ENCODE results near the gene GRK2. TPM values are rescaled to one million over a fixed set of nuclear protein-coding genes. Genes with fewer than 3 reads are reported as not detected.
"Not testable (repeated sequence)": the region's sequence is repeated elsewhere in the genome, so short reads cannot be mapped to it uniquely, and the experiment has no call there.

Gene GRK2
- total RNA-seq, 1 experiment from 2014 or later: 48.1 TPM

DNA sequence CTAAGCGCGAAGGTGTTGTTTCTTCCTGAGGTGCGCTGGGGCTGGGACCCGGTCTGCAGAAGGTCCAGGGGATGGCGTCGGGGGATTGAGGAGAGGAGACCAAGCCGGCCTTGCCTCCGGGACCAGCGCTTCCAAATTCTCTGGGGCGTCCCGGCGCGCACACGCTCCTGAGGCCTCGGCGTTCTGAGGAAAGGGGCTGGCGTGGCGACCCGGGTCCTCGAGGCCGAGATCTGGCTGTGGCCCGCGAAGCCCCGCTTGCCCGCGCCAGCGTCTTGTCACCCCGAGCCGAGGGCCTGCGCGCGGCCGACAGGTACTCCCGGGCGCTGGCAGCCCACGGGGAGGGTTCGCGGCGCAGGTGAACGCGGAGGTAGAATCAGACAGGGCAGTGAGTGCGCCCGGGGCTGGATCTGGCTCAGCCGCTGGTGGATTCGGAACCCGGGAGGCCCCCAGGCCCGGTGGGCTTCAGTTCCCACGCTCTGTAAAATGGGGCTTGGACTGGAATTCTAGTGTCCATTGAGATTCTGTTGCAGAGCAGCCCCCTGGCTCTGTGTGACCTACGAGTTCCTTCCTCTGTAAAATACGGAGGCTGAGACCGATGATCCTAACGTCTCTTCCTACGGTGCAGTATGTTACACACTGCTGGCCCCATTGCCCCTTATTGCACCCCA is 51.7 kb downstream of the GRK2 start:
- CTCF ChIA-PET: interaction anchor here (0.5 to 6.9 kb wide), 22 partner anchors 10 to 347 kb away, joined by 3 to 104 read pairs (median 5); partner anchors contain the start of genes ANKRD13D, GRK2 and SSH3
- POLR2A ChIA-PET: interaction anchor here (0.6 to 8.6 kb wide), 31 partner anchors 8 to 384 kb away, joined by 3 to 107 read pairs (median 4); partner anchors contain the start of genes ANKRD13D, GRK2, KDM2A and POLD4
- Mint-ChIP-seq H3K4me1 (ENCODE audit: insufficient read depth, unreplicated experiment) (peaks cover 22% of the 10 kb centered on the region), H3K9me3 (ENCODE audit: unreplicated experiment) (no peaks in the 10 kb centered on the region), H3K36me3 (ENCODE audit: insufficient read depth, unreplicated experiment) (peaks cover 6% of the 10 kb centered on the region), H3K4me3 (ENCODE audit: unreplicated experiment) (peak overlapping the region; percentile 99), H3K27ac (ENCODE audit: low read depth, unreplicated experiment) (peak overlapping the region; percentile 93), H3K27me3 (ENCODE audit: insufficient read depth, unreplicated experiment) (no peaks in the 10 kb centered on the region)
- no peak for DNase-seq (ENCODE audit: unreplicated experiment)
- TF ChIP-seq, protein P1, sequence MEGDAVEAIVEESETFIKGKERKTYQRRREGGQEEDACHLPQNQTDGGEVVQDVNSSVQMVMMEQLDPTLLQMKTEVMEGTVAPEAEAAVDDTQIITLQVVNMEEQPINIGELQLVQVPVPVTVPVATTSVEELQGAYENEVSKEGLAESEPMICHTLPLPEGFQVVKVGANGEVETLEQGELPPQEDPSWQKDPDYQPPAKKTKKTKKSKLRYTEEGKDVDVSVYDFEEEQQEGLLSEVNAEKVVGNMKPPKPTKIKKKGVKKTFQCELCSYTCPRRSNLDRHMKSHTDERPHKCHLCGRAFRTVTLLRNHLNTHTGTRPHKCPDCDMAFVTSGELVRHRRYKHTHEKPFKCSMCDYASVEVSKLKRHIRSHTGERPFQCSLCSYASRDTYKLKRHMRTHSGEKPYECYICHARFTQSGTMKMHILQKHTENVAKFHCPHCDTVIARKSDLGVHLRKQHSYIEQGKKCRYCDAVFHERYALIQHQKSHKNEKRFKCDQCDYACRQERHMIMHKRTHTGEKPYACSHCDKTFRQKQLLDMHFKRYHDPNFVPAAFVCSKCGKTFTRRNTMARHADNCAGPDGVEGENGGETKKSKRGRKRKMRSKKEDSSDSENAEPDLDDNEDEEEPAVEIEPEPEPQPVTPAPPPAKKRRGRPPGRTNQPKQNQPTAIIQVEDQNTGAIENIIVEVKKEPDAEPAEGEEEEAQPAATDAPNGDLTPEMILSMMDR (IDR thresholded peaks at IDR 0.05; ENCODE audit: unreplicated experiment): no peak
- BruUV-seq (replicated peaks): TSS peak; percentile 28
- intact Hi-C loops (cut with micrococcal nuclease): loop anchor here (1.0 to 2.0 kb wide), 5 partner anchors 15 to 263 kb away; partner anchors contain the start of gene SSH3

DNA sequence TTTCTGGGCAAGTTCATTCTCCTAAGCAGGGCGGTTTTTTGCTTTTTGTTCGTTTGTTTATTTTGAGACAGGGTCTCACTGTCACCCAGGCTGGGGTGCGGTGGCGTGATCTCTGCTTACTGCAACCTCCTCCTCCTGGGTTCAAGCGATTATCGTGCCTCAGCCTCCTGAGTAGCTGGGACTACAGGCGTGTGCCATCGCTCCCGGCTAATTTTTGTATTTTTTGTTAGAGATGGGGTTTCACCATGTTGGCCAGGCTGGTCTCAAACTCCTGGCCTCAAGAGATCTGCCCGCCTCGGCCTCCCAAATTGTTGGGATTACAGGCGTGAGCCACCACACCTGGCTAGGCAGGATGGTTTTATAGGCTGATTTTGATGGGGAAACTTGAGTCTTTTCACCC is 52.6 kb downstream of the GRK2 start:
- peaks cover 15% of the 10 kb centered on the region for H3K4me1 Mint-ChIP-seq (ENCODE audit: insufficient read depth, unreplicated experiment)
- intact Hi-C loops (cut with micrococcal nuclease); DNase-seq (ENCODE audit: unreplicated experiment); BruUV-seq (replicated peaks); H3K9me3 Mint-ChIP-seq (ENCODE audit: unreplicated experiment); H3K36me3 Mint-ChIP-seq (ENCODE audit: insufficient read depth, unreplicated experiment); H3K27me3 Mint-ChIP-seq (ENCODE audit: insufficient read depth, unreplicated experiment): not testable (repeated sequence)
- H3K4me3 Mint-ChIP-seq (ENCODE audit: unreplicated experiment): peak overlapping the region; percentile 99
- H3K27ac Mint-ChIP-seq (ENCODE audit: low read depth, unreplicated experiment): peak overlapping the region; percentile 93
- ChIA-PET CTCF (interaction anchor here (0.8 to 6.9 kb wide), 9 partner anchors 27 to 64 kb away, joined by 4 to 104 read pairs (median 10); partner anchors contain the start of gene POLD4), POLR2A (interaction anchor here (0.8 to 8.6 kb wide), 12 partner anchors 9 to 263 kb away, joined by 3 to 107 read pairs (median 26); partner anchors contain the start of genes ANKRD13D, GRK2, POLD4 and SSH3)

DNA sequence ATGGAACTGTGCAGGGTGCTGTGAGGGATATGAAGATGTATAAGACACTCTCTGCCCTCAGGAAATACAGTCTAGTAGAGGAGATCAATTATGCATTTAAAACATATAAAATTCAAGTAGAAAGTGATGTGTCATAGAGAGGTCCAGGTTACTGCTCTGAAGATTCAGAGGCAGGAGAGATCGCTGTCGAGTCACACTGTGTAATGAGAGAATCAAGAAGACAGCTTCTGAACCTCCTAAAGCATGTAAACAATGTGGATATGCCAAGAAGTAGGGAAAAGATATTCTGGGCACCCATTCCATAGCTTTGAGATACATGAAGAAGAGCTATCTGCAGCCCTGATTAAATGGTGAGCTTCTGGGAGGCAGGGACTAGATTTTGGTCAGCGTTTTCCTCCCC is 53.7 kb downstream of the GRK2 start:
- ChIA-PET POLR2A (interaction anchor here (2.2 to 8.6 kb wide), 5 partner anchors 17 to 57 kb away, joined by 11 to 107 read pairs (median 28); partner anchors contain the start of genes ANKRD13D, POLD4 and SSH3), CTCF (interaction anchor here (1.1 to 6.9 kb wide), 8 partner anchors 26 to 266 kb away, joined by 4 to 104 read pairs (median 11); partner anchors contain the start of gene POLD4)
- Mint-ChIP-seq H3K27me3 (ENCODE audit: insufficient read depth, unreplicated experiment) (no peaks in the 10 kb centered on the region), H3K27ac (ENCODE audit: low read depth, unreplicated experiment) (no peak overlapping the region), H3K4me3 (ENCODE audit: unreplicated experiment) (no peak overlapping the region), H3K36me3 (ENCODE audit: insufficient read depth, unreplicated experiment) (peaks cover 8% of the 10 kb centered on the region), H3K9me3 (ENCODE audit: unreplicated experiment) (no peaks in the 10 kb centered on the region), H3K4me1 (ENCODE audit: insufficient read depth, unreplicated experiment) (peaks cover 11% of the 10 kb centered on the region)
- no TSS peak for BruUV-seq (replicated peaks)
- TF ChIP-seq, protein P1 (IDR thresholded peaks at IDR 0.05; ENCODE audit: unreplicated experiment): no peak
- DNase-seq (ENCODE audit: unreplicated experiment): no peak
- intact Hi-C loops (cut with micrococcal nuclease): no loop called here

DNA sequence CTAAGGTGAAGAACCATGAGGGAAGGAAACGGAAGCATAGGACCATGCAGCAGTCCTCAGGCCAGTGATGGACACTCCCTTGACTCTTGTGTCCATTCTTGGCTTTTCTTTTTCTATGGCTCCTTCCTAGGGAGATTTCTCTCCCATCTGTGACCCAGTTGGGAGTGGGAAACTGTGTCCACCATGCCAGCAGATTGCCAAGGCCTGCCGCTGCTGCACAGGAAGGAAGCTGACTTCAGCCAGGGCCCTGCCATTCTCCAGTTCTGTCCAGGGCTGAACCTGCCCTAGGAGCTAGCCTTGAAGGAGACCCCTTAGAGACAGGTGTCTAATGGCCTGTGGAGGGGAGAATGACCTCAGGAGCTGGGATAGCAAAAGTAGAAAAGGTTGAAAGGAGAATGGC is 54.4 kb downstream of the GRK2 start:
- Mint-ChIP-seq H3K36me3 (ENCODE audit: insufficient read depth, unreplicated experiment) (peaks cover 13% of the 10 kb centered on the region), H3K27me3 (ENCODE audit: insufficient read depth, unreplicated experiment) (no peaks in the 10 kb centered on the region), H3K4me3 (ENCODE audit: unreplicated experiment) (no peak overlapping the region), H3K9me3 (ENCODE audit: unreplicated experiment) (no peaks in the 10 kb centered on the region), H3K27ac (ENCODE audit: low read depth, unreplicated experiment) (no peak overlapping the region), H3K4me1 (ENCODE audit: insufficient read depth, unreplicated experiment) (peaks cover 11% of the 10 kb centered on the region)
- POLR2A ChIA-PET: interaction anchor here (2.2 to 8.6 kb wide), 3 partner anchors 17 to 33 kb away, joined by 11 to 107 read pairs (median 28); partner anchors contain the start of genes POLD4 and SSH3
- TF ChIP-seq, protein P1 (IDR thresholded peaks at IDR 0.05; ENCODE audit: unreplicated experiment): no peak
- intact Hi-C loops (cut with micrococcal nuclease): no loop called here
- no peak for DNase-seq (ENCODE audit: unreplicated experiment)
- no TSS peak for BruUV-seq (replicated peaks)
- CTCF ChIA-PET: interaction anchor here (0.5 to 6.9 kb wide), 8 partner anchors 18 to 62 kb away, joined by 3 to 104 read pairs (median 10); no protein-coding TSS in a partner anchor

Data from MCF 10A (cell line).